ENCODE results near the gene ABHD17C. TPM values are rescaled to one million over a fixed set of nuclear protein-coding genes. Genes with fewer than 3 reads are reported as not detected.

Gene ABHD17C
- total RNA-seq, 4 donors from 2014 or later = 7.3 to 9.5 (median 8.4) TPM

DNA sequence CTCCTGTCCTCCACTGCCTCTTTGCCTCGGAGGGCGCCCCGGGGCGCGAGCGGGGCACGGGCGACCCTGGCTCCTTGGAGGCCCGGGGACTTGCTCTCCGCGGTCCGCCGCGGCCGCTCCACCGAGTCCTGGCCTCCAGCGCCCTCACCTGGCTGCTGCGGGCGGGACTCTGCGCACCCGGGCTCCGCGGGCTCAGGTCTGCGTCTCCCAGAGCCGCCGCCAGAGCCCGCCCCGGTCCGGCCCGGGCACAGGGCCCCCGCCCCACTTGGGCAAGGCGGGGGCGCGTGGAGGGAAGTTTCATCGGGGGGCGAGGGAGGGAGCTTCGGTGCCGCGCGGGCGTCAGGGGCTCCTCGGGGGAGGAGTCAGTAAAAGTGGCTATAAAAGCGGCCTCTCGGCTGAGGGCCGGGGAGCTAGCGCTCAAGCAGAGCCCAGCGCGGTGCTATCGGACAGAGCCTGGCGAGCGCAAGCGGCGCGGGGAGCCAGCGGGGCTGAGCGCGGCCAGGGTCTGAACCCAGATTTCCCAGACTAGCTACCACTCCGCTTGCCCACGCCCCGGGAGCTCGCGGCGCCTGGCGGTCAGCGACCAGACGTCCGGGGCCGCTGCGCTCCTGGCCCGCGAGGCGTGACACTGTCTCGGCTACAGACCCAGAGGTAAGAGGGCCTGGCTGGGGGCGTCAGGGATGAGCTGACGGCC, 84.0 kb downstream of the ABHD17C start, which contains the start of gene CEMIP:
Gene CEMIP (plus strand): TSS at position 407 of the 694 bp plus-strand sequence. CDS start 94,510 bp downstream, outside the sequence.
- TF ChIP-seq POLR2A (IDR thresholded peaks at IDR 0.05) = no peak
- TF ChIP-seq, protein P1, sequence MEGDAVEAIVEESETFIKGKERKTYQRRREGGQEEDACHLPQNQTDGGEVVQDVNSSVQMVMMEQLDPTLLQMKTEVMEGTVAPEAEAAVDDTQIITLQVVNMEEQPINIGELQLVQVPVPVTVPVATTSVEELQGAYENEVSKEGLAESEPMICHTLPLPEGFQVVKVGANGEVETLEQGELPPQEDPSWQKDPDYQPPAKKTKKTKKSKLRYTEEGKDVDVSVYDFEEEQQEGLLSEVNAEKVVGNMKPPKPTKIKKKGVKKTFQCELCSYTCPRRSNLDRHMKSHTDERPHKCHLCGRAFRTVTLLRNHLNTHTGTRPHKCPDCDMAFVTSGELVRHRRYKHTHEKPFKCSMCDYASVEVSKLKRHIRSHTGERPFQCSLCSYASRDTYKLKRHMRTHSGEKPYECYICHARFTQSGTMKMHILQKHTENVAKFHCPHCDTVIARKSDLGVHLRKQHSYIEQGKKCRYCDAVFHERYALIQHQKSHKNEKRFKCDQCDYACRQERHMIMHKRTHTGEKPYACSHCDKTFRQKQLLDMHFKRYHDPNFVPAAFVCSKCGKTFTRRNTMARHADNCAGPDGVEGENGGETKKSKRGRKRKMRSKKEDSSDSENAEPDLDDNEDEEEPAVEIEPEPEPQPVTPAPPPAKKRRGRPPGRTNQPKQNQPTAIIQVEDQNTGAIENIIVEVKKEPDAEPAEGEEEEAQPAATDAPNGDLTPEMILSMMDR (IDR thresholded peaks at IDR 0.05) = peak; percentile 28 to 91 (median 78)
- Histone ChIP-seq H3K27ac (no peak within 1 kb of the TSS), H3K4me1 (peaks cover 18 to 38% of the 10 kb centered on the region in 2 donors), H3K36me3 (no peaks in the 10 kb centered on the region), H3K9me3 (no peaks in the 10 kb centered on the region), H3K27me3 (no peaks in the 10 kb centered on the region), H3K4me3 (replicated peaks in 1 of 3) (peak within 1 kb of the TSS in 2 of 3 donors; percentile 18 to 37)
- DNase-seq = peak; percentile 74
- intact Hi-C loops (cut with DNase I) = loop anchor here (5.0 to 10.0 kb wide), 4 partner anchors 154 to 322 kb away; no protein-coding TSS in a partner anchor
- 1 to 4% methylated on average over 4 to 34 of the region's 75 CpGs for WGBS, 2 donors

DNA sequence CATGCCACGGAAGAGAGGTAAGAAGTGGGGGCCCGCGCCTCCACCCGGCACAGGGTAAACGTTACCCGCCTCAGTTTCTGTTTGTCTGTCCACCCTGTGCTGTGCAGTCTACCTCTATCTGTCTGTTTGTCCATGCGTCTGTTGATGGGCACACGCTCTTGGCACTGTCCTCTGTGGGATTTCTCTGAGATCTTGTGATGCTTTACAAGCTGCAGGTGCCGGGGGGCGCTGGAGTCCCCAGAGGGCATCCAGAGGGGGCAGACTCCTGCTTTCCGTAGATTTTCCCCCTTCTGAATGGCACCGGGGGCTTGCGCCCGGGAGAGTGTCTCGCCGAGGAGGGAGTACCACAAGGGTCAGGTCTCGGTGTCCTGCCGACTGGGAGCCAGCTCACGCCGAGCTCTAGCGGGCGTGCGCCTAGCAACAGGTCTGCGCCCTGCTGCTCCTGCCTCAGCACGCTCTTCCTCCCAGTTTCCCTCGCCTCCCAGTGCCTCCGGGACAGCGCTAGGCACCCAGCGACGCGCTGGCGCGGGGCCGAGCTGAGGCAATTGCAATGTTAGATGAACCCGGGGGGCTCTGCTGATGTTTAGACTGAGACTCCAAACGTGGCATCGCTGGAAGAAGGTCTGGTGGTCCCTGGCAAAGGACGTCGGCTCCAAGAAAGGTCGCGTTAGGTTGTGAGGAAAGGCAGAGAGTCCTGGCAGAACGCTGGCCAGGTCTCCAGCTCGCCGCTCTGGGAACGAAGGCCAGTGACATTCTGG, 84.7 kb downstream of the ABHD17C start:
- no peaks in the 10 kb centered on the region for H3K9me3 ChIP-seq
- WGBS, 2 donors = 1 to 5% methylated on average over 22 to 39 of the region's 45 CpGs
- intact Hi-C loops (cut with DNase I) = loop anchor here (5.0 to 10.0 kb wide), 4 partner anchors 155 to 323 kb away; no protein-coding TSS in a partner anchor
- peak overlapping the region in 2 of 3 donors; percentile 18 to 37 for H3K4me3 ChIP-seq (replicated peaks in 1 of 3)
- no peak overlapping the region for H3K27ac ChIP-seq
- DNase-seq = peak; percentile 8 to 17
- peaks cover 18 to 38% of the 10 kb centered on the region in 2 donors for H3K4me1 ChIP-seq
- no peaks in the 10 kb centered on the region for H3K27me3 ChIP-seq
- TF ChIP-seq, protein P1 (IDR thresholded peaks at IDR 0.05) = no peak
- no peak for TF ChIP-seq POLR2A (IDR thresholded peaks at IDR 0.05)
- no peaks in the 10 kb centered on the region for H3K36me3 ChIP-seq

DNA sequence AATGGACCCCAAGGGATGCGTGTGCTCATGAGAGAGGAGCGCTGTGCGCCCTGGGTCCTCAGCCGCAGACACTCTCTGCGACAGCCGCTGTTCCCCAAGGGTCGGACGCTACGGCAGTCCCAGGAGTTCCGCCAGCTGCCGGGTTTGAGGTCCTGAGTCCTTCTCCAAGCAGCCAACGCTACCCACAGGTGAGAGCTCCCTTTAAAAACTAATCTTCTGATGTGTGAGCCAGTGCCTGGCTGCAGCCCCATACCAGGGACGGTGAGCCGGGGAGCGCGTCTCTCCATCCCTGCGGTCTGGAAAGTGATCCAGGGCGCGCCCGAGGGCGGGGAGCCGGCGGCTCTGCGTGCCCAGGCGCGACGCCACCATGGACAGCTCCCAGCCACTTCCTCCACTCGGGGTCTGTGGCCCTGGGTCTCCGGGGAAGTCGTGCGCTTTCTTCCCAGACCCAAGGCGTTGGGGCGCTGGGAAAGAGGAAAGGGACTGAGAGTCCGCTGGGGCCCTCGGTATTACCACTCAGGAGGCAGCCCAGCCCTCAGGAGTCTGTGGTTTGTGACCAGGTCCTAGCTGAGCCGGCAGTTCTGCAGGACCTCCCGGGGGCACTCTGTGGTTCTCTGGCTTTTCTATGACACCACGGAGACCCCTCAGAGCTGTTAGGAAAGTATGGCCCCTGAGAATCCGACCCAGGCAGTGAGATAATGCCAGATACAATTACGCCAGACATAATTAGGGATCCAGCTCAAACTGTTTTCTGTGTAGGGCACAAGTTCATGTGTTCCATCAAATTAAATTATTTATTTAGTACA, 85.5 kb downstream of the ABHD17C start:
- WGBS, 2 donors = 7 to 8% methylated on average over 20 to 25 of the region's 40 CpGs
- Histone ChIP-seq H3K4me1 (peaks cover 18 to 38% of the 10 kb centered on the region in 2 donors), H3K4me3 (replicated peaks in 1 of 3) (no peak overlapping the region), H3K27ac (no peak overlapping the region), H3K27me3 (no peaks in the 10 kb centered on the region), H3K9me3 (no peaks in the 10 kb centered on the region), H3K36me3 (no peaks in the 10 kb centered on the region)
- intact Hi-C loops (cut with DNase I) = no loop called here
- peak; percentile 55 to 64 for DNase-seq
- TF ChIP-seq, protein P1 (IDR thresholded peaks at IDR 0.05) = no peak
- TF ChIP-seq POLR2A (IDR thresholded peaks at IDR 0.05) = no peak

DNA sequence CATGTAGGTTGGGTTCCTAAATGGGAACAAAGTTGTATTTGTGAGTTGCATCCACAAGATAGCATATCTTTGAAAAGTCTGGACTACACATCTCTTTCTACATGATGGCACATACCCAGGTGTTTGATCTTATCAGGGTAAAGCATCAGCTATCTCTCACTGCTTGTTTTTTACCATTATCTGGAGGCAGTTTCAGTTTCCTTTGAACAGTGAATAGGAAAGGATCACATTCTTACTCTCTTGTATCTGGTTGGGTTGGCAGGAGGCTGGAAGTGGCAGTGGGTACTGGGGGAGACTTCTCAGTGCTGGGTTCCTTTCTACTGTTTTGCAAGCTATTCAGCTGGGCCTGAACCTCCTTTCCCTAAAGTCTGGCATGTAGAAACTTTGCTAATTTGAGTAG, 88.2 kb downstream of the ABHD17C start:
- H3K27ac ChIP-seq = no peak overlapping the region
- no peaks in the 10 kb centered on the region for H3K27me3 ChIP-seq
- no peak overlapping the region for H3K4me3 ChIP-seq (replicated peaks in 1 of 3)
- no peaks in the 10 kb centered on the region for H3K9me3 ChIP-seq
- TF ChIP-seq, protein P1 (IDR thresholded peaks at IDR 0.05) = no peak
- TF ChIP-seq POLR2A (IDR thresholded peaks at IDR 0.05) = no peak
- intact Hi-C loops (cut with DNase I) = no loop called here
- H3K36me3 ChIP-seq = no peaks in the 10 kb centered on the region
- no peak for DNase-seq
- H3K4me1 ChIP-seq = peaks cover 18 to 22% of the 10 kb centered on the region in 2 donors

Data from thyroid gland (tissue), 4 donors.